Measurements from ENCODE around the gene SLC18A3.

- TF ChIP-seq CTCF (IDR thresholded peaks at IDR 0.05; ENCODE audit: low read depth, low read length, poor library complexity, severe bottlenecking) (no peak), EZH2phosphoT487 (IDR thresholded peaks at IDR 0.05; ENCODE audit: borderline replicate concordance, low read length) (no peak)
Measured at GRCh38 chr10:49645871-49646870, 36.1 kb downstream of the SLC18A3 start.

Measured in DOHH2 (cell line).